K562 (cell line): ENCODE measurements around the gene F11R. TPM values are rescaled to one million over a fixed set of nuclear protein-coding genes. Genes with fewer than 3 reads are reported as not detected.

Experiments used
- BDP1 ChIP-seq: IDR thresholded peaks from 3 replicates; pipeline ENCODE4 v1.6.1; 2011; ENCODE audit not compliant: insufficient read length, insufficient read depth
- CBFA2T2 ChIP-seq: fragments of 450-650 bp; conservative IDR thresholded peaks from 2 replicates; pipeline ENCODE4 v1.6.1; 2017; ENCODE audit warnings: mild to moderate bottlenecking
- CBX3 ChIP-seq, 2 experiments: IDR thresholded peaks; 1 replicate in 1 of 2; 2 replicates in 1 of 2; pipeline ENCODE4 v1.6.1; 2012; ENCODE audit warnings: inconsistent platforms in 2 of 2, low read length in 2 of 2, borderline replicate concordance in 1 of 2, control low read depth in 1 of 2
- CREM ChIP-seq: IDR thresholded peaks from 2 replicates; pipeline ENCODE4 v1.6.1; 2014; ENCODE audit warnings: antibody characterized with exemption, low read depth
- EZH2 ChIP-seq: IDR thresholded peaks from 2 replicates; pipeline ENCODE4 v1.6.1; 2012; ENCODE audit warnings: low read depth, mild to moderate bottlenecking, inconsistent platforms, low read length, borderline replicate concordance
- FOXO4 ChIP-seq: fragments of 450-650 bp; formaldehyde crosslinking; IDR thresholded peaks from 2 replicates; pipeline ENCODE4 v1.4.0; 2020; ENCODE audit warnings: mild to moderate bottlenecking, moderate library complexity
- HDAC1 ChIP-seq, 2 experiments: fragments of 450-650 bp; IDR thresholded peaks; 2 replicates each; pipeline ENCODE4 v1.6.1; 2016 to 2017; ENCODE audit warnings: inconsistent platforms in 1 of 2, mild to moderate bottlenecking in 1 of 2, moderate library complexity in 1 of 2
- HEY1 ChIP-seq: fragments of 250-450 bp; sonication (Bioruptor Pico); IDR thresholded peaks from 2 replicates; pipeline ENCODE4 v1.5.0; 2020; ENCODE audit warnings: mild to moderate bottlenecking, moderate library complexity, borderline replicate concordance
- IRF9 ChIP-seq: fragments of 450-650 bp; IDR thresholded peaks from 2 replicates; pipeline ENCODE4 v1.6.1; 2016; ENCODE audit warnings: missing biosample characterization, missing genetic modification characterization
- MAFG ChIP-seq: fragments of 450-650 bp; conservative IDR thresholded peaks from 2 replicates; pipeline ENCODE4 v1.6.1; 2016; ENCODE audit warnings: missing genetic modification characterization, missing compliant biosample characterization
- MAX ChIP-seq: sonication (generic); formaldehyde crosslinking; IDR thresholded peaks from 2 replicates; pipeline ENCODE4 v1.9.0; 2022; ENCODE audit warnings: mild to moderate bottlenecking, missing genetic modification reagents
- MNT ChIP-seq, 2 experiments: fragments of 450-650 bp; conservative IDR thresholded peaks; 2 replicates each; pipeline ENCODE4 v1.6.1; 2017; ENCODE audit warnings: mild to moderate bottlenecking in 2 of 2, moderate library complexity in 2 of 2
- MTA2 ChIP-seq: fragments of 450-650 bp; IDR thresholded peaks from 2 replicates; pipeline ENCODE4 v1.6.1; 2016; ENCODE audit warnings: low read depth
- PHB2 ChIP-seq: fragments of 450-650 bp; IDR thresholded peaks from 2 replicates; pipeline ENCODE4 v1.6.1; 2017; ENCODE audit warnings: low read depth
- PML ChIP-seq: IDR thresholded peaks from 2 replicates; pipeline ENCODE4 v1.6.1; 2012; ENCODE audit warnings: low read length, inconsistent platforms
- RBBP5 ChIP-seq: fragments of 200-600 bp; sonication (generic); IDR thresholded peaks from 2 replicates; pipeline ENCODE4 v1.6.1; 2012; ENCODE audit warnings: borderline replicate concordance, mild to moderate bottlenecking, low read length, control low read depth, inconsistent platforms; ENCODE audit not compliant: insufficient read depth, poor library complexity, severe bottlenecking
- RBM17 ChIP-seq: fragments of 200-400 bp; formaldehyde crosslinking; IDR thresholded peaks from 2 replicates; pipeline ENCODE4 v1.6.1; 2017; ENCODE audit warnings: low read depth, mild to moderate bottlenecking, low read length, borderline replicate concordance
- RFX1 ChIP-seq: fragments of 450-650 bp; IDR thresholded peaks from 2 replicates; pipeline ENCODE4 v1.6.1; 2016; ENCODE audit warnings: mild to moderate bottlenecking, moderate library complexity
- SMAD2 ChIP-seq: fragments of 150-350 bp; IDR thresholded peaks from 2 replicates; pipeline ENCODE4 v1.6.1; 2014; ENCODE audit warnings: low read depth, mild to moderate bottlenecking, low read length
- TCF7 ChIP-seq: sonication (generic); IDR thresholded peaks from 2 replicates; pipeline ENCODE4 v1.6.1; 2016; ENCODE audit warnings: antibody characterized with exemption, borderline replicate concordance
- TEAD4 ChIP-seq, 2 experiments: sonication (generic) in 1 of 2; formaldehyde crosslinking in 1 of 2; IDR thresholded peaks; 2 replicates each; pipeline versions ENCODE4 v1.6.1 to v1.8.0; 2012 to 2022; ENCODE audit warnings: borderline replicate concordance in 1 of 2, inconsistent platforms in 1 of 2, low read length in 1 of 2, mild to moderate bottlenecking in 1 of 2, missing genetic modification reagents in 1 of 2
- TRIM24 ChIP-seq, 2 experiments: fragments of 450-650 bp; IDR thresholded peaks; 2 replicates each; pipeline ENCODE4 v1.6.1; 2016
- U2AF1 ChIP-seq: fragments of 200-400 bp; formaldehyde crosslinking; optimal IDR thresholded peaks from 2 replicates; pipeline ENCODE3; 2017; ENCODE audit warnings: mild to moderate bottlenecking, low read depth, low read length, moderate library complexity
- ZNF197 ChIP-seq: fragments of 200-800 bp; sonication (Bioruptor generic); IDR thresholded peaks from 2 replicates; pipeline ENCODE4 v1.6.1; 2016; ENCODE audit warnings: low read depth, missing genetic modification characterization, missing compliant biosample characterization
- ZNF644 ChIP-seq: fragments of 200-800 bp; sonication (Bioruptor generic); IDR thresholded peaks from 2 replicates; pipeline ENCODE4 v1.6.1; 2016; ENCODE audit warnings: low read depth, missing genetic modification characterization, missing compliant biosample characterization
- ZNF668 ChIP-seq: fragments of 250-450 bp; sonication (Bioruptor Pico); IDR thresholded peaks from 2 replicates; pipeline ENCODE4 v1.8.0; 2022; ENCODE audit warnings: mild to moderate bottlenecking, inconsistent platforms
- polyA plus RNA-seq, 8 experiments: library from polyadenylated mRNA; depleted of rRNA in 4 of 8; stranded (reverse) in 5 of 8; unstranded in 3 of 8; fragments of >200 nt; fragmentation: Nextera tagmentation in 2 of 8; fragmentation: Illumina TruSeq in 1 of 8; extraction: Ambion mirVana in 2 of 8; extraction: Trizol in 1 of 8; gene quantifications; 2 replicates each; pipeline versions ENCODE4 v1.2.1 to v1.2.3, GENCODE V29; 2011 to 2014; ENCODE audit warnings: inconsistent platforms in 1 of 8, missing spikeins in 1 of 8
- total RNA-seq, 7 experiments: library from RNA; depleted of rRNA in 6 of 7; stranded (reverse); fragments of >200 nt in 6 of 7; fragmentation: Illumina TruSeq in 2 of 7; extraction: Trizol in 2 of 7; gene quantifications; 2 replicates each; pipeline versions ENCODE4 v1.2.1 to v1.2.3, GENCODE V29; 2011 to 2021; ENCODE audit warnings: low replicate concordance in 1 of 7

The F11R gene
- total and polyA plus RNA-seq, 9 of the 15 experiments (the other 6 are each of a cell fraction or from before 2014, with no cell fraction given), result 27.4 to 187 (median 52.5) TPM

GRCh38 chr1:161020509-161021164, at the start of gene F11R (continued):
- TF ChIP-seq TCF7, result 0 out of 2 replicates have a peak, but pooled peaks have one; percentile 30
- TF ChIP-seq PML, result peak; percentile 57
- TF ChIP-seq MTA2, result peak; percentile 68
- no peak for TF ChIP-seq EZH2
- TF ChIP-seq MNT (conservative IDR thresholded peaks at IDR 0.05), result peak; percentile 60 to 70
- no peak for TF ChIP-seq RFX1
- peak; percentile 16 to 84; a peak in 2 of 4 replicates for TF ChIP-seq HDAC1 (IDR thresholded peaks at IDR 0.05)
- TF ChIP-seq CBFA2T2, result peak; percentile 85
- no peak for TF ChIP-seq ZNF197 (CRISPR knock-in tag)
- peak; percentile 71 to 85 for TF ChIP-seq TRIM24 (IDR thresholded peaks at IDR 0.05)
- peak; percentile 80 for TF ChIP-seq CREM
- no peak for TF ChIP-seq RBBP5
- peak; percentile 75; the same call in 1 of the 2 replicates for TF ChIP-seq MAX (CRISPR knock-in tag)
- TF ChIP-seq CBX3 (IDR thresholded peaks at IDR 0.05; ENCODE audit: borderline replicate concordance in 1 of 2, low read length in 2 of 2), result peak in 1 of 2 experiments; percentile 89; a peak in 2 of 3 replicates
- no peak for TF ChIP-seq BDP1
- TF ChIP-seq SMAD2, result no peak
- TF ChIP-seq RBM17, result no peak
- no peak for TF ChIP-seq ZNF668 (CRISPR knock-in tag)
- no peak for TF ChIP-seq U2AF1
- no peak for TF ChIP-seq MAFG (tag)
- peak; percentile 84 for TF ChIP-seq TEAD4 (IDR thresholded peaks at IDR 0.05; ENCODE audit: low read length)
- no peak for TF ChIP-seq TEAD4 (CRISPR knock-in tag; IDR thresholded peaks at IDR 0.05; ENCODE audit: borderline replicate concordance)
- no peak for TF ChIP-seq HEY1 (CRISPR knock-in tag)
- no peak for TF ChIP-seq ZNF644 (tag)
- no peak for TF ChIP-seq FOXO4 (CRISPR knock-in tag)
- TF ChIP-seq PHB2, result no peak; the same call in 1 of the 2 replicates
- TF ChIP-seq IRF9 (tag), result 0 out of 2 replicates have a peak, but pooled peaks have one; percentile 28
